Measurements from ENCODE around the gene GVQW3.
A peak's percentile ranks its signal among the peaks of the same experiment; 100 is the strongest.

The GVQW3 gene

DNA sequence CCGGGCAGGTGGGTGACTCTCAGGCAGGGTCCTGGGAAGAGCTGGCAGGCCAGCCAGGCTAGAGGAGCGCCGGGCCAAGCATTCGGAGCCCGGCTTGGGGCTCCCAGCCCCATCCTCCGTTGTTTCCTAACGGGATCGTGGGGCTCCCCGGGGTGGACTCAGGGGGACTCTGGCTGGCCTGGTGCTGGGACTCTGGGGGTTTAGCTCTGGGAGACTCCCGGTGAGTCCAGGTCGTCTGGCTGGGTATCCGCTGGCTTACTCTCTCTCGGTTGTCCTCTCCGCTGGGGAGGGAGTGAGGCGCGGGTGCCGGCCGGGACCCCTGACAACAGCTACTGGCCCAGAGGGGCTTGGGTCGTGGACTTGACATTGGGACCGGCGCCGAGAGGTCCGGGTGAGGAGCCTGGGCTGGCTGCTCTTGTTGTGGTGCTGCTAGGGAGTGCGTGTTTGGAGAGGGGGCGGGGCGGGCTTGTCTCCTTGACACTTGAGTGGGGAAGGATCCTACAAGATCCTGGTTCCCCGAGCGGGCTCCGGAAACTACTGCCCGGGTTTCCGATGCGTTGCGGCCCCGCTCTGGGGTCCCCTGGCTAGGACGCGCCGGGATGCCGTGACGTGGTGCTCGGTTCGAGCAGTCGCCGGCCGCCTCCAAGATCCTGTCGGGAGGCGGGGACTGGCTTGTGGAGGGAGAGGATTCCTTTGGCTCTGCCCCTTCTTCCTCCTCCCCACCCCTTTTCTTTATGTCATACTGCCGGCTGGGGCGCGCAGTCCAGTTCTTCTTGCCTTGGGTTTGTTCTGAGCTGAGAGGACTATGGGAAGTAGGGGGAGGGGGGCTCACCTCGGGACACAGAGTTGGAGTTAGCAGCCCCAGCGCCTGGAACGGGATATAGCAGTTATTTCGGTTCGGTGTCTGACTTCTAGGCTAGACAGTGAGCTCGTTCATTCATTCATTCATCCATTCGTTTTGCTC is 64.3 kb downstream of the GVQW3 start:
- DNase-seq (ENCODE audit: low read depth): peak; percentile 13

DNA sequence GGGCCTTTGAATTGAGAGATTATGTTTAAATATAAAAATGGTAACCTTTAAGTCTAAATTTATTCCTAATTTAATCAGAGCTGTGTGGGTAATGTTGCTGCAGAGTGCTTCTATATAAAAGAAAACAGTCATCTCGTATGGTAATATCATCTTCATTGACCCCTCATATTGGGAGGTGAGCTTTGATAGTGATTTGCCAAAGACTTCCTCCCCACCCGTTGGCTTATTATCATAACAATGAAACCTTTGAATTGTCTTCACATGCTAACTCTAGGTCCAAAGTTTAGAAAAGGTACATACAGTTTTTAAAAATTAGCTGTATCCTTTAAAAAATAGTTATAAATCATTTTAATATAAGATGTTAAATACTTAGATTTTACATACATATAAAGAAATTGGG is 67.4 kb downstream of the GVQW3 start:
- no peak for DNase-seq (ENCODE audit: low read depth)

DNA sequence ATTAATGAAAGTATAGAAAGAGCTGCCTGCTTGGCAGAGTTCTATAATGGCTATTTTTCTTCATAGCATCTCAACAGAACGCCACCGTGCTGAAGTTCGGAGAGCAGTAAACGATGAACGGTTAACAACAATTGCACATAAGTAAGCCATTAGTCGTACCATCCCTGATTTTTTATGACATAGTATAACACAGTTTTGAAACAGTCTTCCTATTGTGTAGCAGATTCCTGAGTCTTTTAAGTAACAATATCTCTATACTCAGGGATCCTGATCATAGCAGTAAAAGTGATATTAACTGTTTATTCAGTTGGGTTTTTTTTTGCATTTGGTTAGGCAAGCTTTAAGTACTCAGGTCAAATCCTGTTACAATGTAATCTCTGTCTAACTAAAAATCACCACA is 72.1 kb downstream of the GVQW3 start:
- DNase-seq (ENCODE audit: low read depth): no peak

DNA sequence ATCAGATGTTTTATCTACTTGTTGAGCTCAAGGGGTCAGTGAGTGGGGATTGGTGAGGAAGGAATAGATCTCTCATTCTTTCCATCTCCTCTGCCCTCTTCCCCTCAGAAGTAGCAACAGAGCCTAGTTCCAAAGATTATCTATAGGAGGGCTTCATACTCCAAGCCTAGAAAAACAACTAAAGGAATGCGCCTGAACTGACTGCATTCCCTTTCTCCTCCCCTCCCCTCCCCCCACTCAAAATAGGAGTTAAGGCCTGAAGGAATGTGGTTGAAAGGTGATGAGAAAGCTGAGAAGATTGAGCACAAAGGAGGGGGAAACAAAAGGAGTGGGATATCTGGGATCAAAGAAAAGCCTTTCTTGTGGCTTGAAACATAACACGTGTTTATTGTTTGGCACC is 74.2 kb downstream of the GVQW3 start:
- DNase-seq (ENCODE audit: low read depth): no peak

DNA sequence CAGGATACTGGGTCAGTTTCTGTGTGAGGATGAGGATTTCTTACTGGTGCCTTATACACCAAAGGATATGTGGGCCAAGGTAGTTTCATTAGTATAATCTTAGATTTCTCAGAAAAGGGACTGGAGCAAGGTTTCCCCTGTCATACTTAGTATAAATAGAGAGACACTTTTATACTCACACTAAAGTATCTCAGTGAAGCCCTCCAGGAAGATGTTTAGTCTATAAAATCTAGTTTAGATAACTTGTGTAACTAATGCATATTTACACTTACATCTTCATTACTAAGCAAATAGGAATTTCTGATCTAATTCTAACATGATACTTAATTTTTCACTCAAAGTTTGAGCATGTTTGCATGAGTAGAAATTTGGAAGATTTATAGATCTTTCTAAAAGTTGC is 74.8 kb downstream of the GVQW3 start:
- no peak for DNase-seq (ENCODE audit: low read depth)

DNA sequence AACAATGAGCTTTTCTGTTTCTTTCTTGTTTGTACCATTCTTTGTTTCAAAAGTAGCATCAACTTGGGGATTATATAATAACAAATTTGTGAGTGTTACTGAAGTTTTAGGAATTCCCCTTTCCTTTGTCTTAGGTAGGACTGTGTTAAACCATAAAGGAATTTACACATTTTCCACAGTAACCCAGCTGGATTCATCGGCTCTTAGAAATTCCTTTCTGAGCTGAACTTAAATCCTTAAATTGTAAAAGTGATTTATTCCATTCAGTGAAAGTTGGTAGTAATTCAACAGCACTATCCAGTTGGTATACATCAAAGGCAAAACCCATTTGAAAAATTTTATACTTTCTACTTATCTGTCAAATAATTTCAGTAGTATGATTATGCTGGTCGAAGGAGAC is 75.4 kb downstream of the GVQW3 start:
- no peak for DNase-seq (ENCODE audit: low read depth)
